ENCODE data around the gene CRTC2. TPM values are rescaled to one million over a fixed set of nuclear protein-coding genes. Genes with fewer than 3 reads are reported as not detected.

The CRTC2 gene
- total and polyA plus RNA-seq, 9 of the 15 experiments (the other 6 are each of a cell fraction or from before 2014, with no cell fraction given) = 2.7 to 26.4 (median 10.2) TPM

- TF ChIP-seq, protein P1, sequence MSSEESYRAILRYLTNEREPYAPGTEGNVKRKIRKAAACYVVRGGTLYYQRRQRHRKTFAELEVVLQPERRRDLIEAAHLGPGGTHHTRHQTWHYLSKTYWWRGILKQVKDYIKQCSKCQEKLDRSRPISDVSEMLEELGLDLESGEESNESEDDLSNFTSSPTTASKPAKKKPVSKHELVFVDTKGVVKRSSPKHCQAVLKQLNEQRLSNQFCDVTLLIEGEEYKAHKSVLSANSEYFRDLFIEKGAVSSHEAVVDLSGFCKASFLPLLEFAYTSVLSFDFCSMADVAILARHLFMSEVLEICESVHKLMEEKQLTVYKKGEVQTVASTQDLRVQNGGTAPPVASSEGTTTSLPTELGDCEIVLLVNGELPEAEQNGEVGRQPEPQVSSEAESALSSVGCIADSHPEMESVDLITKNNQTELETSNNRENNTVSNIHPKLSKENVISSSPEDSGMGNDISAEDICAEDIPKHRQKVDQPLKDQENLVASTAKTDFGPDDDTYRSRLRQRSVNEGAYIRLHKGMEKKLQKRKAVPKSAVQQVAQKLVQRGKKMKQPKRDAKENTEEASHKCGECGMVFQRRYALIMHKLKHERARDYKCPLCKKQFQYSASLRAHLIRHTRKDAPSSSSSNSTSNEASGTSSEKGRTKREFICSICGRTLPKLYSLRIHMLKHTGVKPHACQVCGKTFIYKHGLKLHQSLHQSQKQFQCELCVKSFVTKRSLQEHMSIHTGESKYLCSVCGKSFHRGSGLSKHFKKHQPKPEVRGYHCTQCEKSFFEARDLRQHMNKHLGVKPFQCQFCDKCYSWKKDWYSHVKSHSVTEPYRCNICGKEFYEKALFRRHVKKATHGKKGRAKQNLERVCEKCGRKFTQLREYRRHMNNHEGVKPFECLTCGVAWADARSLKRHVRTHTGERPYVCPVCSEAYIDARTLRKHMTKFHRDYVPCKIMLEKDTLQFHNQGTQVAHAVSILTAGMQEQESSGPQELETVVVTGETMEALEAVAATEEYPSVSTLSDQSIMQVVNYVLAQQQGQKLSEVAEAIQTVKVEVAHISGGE (CRISPR knock-in tag; IDR thresholded peaks at IDR 0.05) = peak in 1 of 3 experiments; percentile 21; a peak in 1 of 6 replicates
- peak; percentile 56 for TF ChIP-seq SAP30 (IDR thresholded peaks at IDR 0.05; ENCODE audit: borderline replicate concordance, insufficient read depth, low read depth, low read length, poor library complexity, severe bottlenecking)
- TF ChIP-seq MYC (IDR thresholded peaks at IDR 0.05; ENCODE audit: low read depth, low read length) = no peak
- TF ChIP-seq MYC (CRISPR knock-in tag; IDR thresholded peaks at IDR 0.05; ENCODE audit: borderline replicate concordance, low read depth) = 0 out of 2 replicates have a peak, but pooled peaks have one; percentile 35
- TF ChIP-seq BCOR (IDR thresholded peaks at IDR 0.05) = 0 out of 2 replicates have a peak, but pooled peaks have one; percentile 4
- TF ChIP-seq ETS1 (conservative IDR thresholded peaks at IDR 0.05; ENCODE audit: control insufficient read depth, low read depth, low read length) = 0 out of 2 replicates have a peak, but pooled peaks have one; percentile 22
- TF ChIP-seq NRF1 (conservative IDR thresholded peaks at IDR 0.05 in 1 of 2, IDR thresholded peaks at IDR 0.05 in 1 of 2) = peak; percentile 18 to 32; a peak in 1 of 4 replicates
- 0 out of 2 replicates have a peak, but pooled peaks have one; percentile 13 for TF ChIP-seq CBX1 (IDR thresholded peaks at IDR 0.05; ENCODE audit: low read depth)
- 0 out of 2 replicates have a peak, but pooled peaks have one; percentile 12 for TF ChIP-seq TCF3 (CRISPR knock-in tag; IDR thresholded peaks at IDR 0.05)
- peak; percentile 38 for TF ChIP-seq SMAD1 (IDR thresholded peaks at IDR 0.05; ENCODE audit: low read depth, low read length, partially characterized antibody)
- no peak for TF ChIP-seq FOXK1 (CRISPR knock-in tag; IDR thresholded peaks at IDR 0.05; ENCODE audit: borderline replicate concordance)
- TF ChIP-seq ZNF354B (CRISPR knock-in tag; IDR thresholded peaks at IDR 0.05) = no peak
- TF ChIP-seq FUS (optimal IDR thresholded peaks at IDR 0.05; ENCODE audit: low read depth, low read length) = no peak
- 0 out of 2 replicates have a peak, but pooled peaks have one; percentile 15 for TF ChIP-seq ERF (CRISPR knock-in tag; IDR thresholded peaks at IDR 0.05)
- TF ChIP-seq MTA3 (IDR thresholded peaks at IDR 0.05; ENCODE audit: borderline replicate concordance) = 0 out of 2 replicates have a peak, but pooled peaks have one; percentile 23
- TF ChIP-seq JUND (IDR thresholded peaks at IDR 0.05; ENCODE audit: borderline replicate concordance, low read depth, low read length) = no peak
- no peak for TF ChIP-seq JUND (tag; IDR thresholded peaks at IDR 0.05; ENCODE audit: borderline replicate concordance, low read depth, low read length)
- peak; percentile 21; the same call in 1 of the 2 replicates for TF ChIP-seq TFAP4 (CRISPR knock-in tag; IDR thresholded peaks at IDR 0.05; ENCODE audit: borderline replicate concordance)
- TF ChIP-seq DMBX1 (CRISPR knock-in tag; IDR thresholded peaks at IDR 0.05; ENCODE audit: borderline replicate concordance) = no peak
- TF ChIP-seq, protein P2, sequence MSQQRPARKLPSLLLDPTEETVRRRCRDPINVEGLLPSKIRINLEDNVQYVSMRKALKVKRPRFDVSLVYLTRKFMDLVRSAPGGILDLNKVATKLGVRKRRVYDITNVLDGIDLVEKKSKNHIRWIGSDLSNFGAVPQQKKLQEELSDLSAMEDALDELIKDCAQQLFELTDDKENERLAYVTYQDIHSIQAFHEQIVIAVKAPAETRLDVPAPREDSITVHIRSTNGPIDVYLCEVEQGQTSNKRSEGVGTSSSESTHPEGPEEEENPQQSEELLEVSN (IDR thresholded peaks at IDR 0.05; ENCODE audit: borderline replicate concordance in 1 of 2, extremely low read depth in 1 of 2, insufficient read depth in 1 of 2, insufficient read length in 1 of 2, low read depth in 1 of 2, low read length in 1 of 2, poor library complexity in 1 of 2, severe bottlenecking in 1 of 2) = peak in 1 of 2 experiments; percentile 19
These were observed 5.5 kb upstream of the CRTC2 start (continued) for GRCh38 chr1:153963850-153964331.

All from K562 (cell line).